ENCODE results near the gene USP19. TPM values are rescaled to one million over a fixed set of nuclear protein-coding genes. Genes with fewer than 3 reads are reported as not detected.

The USP19 gene
- total RNA-seq, 1 experiment from 2014 or later, result 73.3 TPM

- Mint-ChIP-seq H3K27me3 (ENCODE audit: low read depth) (no peaks in the 10 kb centered on the region), H3K9me3 (no peaks in the 10 kb centered on the region), H3K36me3 (peaks cover 54% of the 10 kb centered on the region), H3K4me3 (no peak overlapping the region), H3K27ac (no peak overlapping the region), H3K4me1 (no peaks in the 10 kb centered on the region)
- ATAC-seq (no peak), DNase-seq (ENCODE audit: low spot score) (no peak)
- ChIA-PET CTCF (no interaction called here), POLR2A (no interaction called here)
- TF ChIP-seq SP1 (CRISPR knock-in tag; conservative IDR thresholded peaks at IDR 0.05) (no peak), PREB (CRISPR knock-in tag; IDR thresholded peaks at IDR 0.05; ENCODE audit: borderline replicate concordance) (no peak), NR3C1 (CRISPR knock-in tag; conservative IDR thresholded peaks at IDR 0.05; ENCODE audit: low read depth) (no peak), ATF1 (CRISPR knock-in tag; IDR thresholded peaks at IDR 0.05) (no peak), HMGXB4 (CRISPR knock-in tag; IDR thresholded peaks at IDR 0.05) (no peak), GTF2I (CRISPR knock-in tag; conservative IDR thresholded peaks at IDR 0.05) (no peak), CREM (CRISPR knock-in tag; IDR thresholded peaks at IDR 0.05) (no peak), ZNF232 (CRISPR knock-in tag; IDR thresholded peaks at IDR 0.05) (no peak)
- TF ChIP-seq, protein P1, sequence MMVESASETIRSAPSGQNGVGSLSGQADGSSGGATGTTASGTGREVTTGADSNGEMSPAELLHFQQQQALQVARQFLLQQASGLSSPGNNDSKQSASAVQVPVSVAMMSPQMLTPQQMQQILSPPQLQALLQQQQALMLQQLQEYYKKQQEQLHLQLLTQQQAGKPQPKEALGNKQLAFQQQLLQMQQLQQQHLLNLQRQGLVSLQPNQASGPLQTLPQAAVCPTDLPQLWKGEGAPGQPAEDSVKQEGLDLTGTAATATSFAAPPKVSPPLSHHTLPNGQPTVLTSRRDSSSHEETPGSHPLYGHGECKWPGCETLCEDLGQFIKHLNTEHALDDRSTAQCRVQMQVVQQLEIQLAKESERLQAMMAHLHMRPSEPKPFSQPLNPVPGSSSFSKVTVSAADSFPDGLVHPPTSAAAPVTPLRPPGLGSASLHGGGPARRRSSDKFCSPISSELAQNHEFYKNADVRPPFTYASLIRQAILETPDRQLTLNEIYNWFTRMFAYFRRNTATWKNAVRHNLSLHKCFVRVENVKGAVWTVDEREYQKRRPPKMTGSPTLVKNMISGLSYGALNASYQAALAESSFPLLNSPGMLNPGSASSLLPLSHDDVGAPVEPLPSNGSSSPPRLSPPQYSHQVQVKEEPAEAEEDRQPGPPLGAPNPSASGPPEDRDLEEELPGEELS (CRISPR knock-in tag; IDR thresholded peaks at IDR 0.05), result no peak
Observed at GRCh38 chr3:49076116-49076515, 44.5 kb downstream of the USP19 start.

Small RNAs within 50 kb of the gene (microRNA-seq; reads per million reads assigned to microRNA genes)
- not detected for gene MIR6890 (ENCODE audit: borderline number of aligned reads)

Other genes with a start within 250 kb of the USP19 start
- 3.9 to 6.3 TPM (median 4.9 TPM) in 3 replicates for gene SLC25A20, start 221.9 kb downstream of the USP19 start, total RNA-seq (2021)
- 86.2 to 134 TPM (median 95.1 TPM) in 3 replicates for gene ARIH2, start 202.0 kb downstream of the USP19 start, total RNA-seq (2021)
- 21.9 to 28.8 TPM (median 28.2 TPM) in 3 replicates for gene P4HTM, start 130.6 kb downstream of the USP19 start, total RNA-seq (2021)
- 204 to 213 TPM (median 209 TPM) in 3 replicates for gene WDR6, start 113.4 kb downstream of the USP19 start, total RNA-seq (2021)
- 38.8 to 41.4 TPM (median 39.6 TPM) in 3 replicates for gene DALRD3, start 102.2 kb downstream of the USP19 start, total RNA-seq (2021)
- gene NDUFAF3, start 98.7 kb downstream of the USP19 start, total RNA-seq (2021), result 36.8 to 50.3 TPM (median 49.6 TPM) in 3 replicates
- 449 to 472 TPM (median 452 TPM) in 3 replicates for gene IMPDH2, start 91.4 kb downstream of the USP19 start, total RNA-seq (2021)
- 110 to 123 TPM (median 120 TPM) in 3 replicates for gene QRICH1, start 26.8 kb downstream of the USP19 start, total RNA-seq (2021)
- 405 to 471 TPM (median 433 TPM) in 3 replicates for gene QARS1, start 16.1 kb downstream of the USP19 start, total RNA-seq (2021)
- gene LAMB2, start 12.2 kb upstream of the USP19 start, total RNA-seq (2021), result 118 to 134 TPM (median 130 TPM) in 3 replicates
- gene CCDC71, start 45.5 kb upstream of the USP19 start, total RNA-seq (2021), result 29.8 to 32.0 TPM (median 29.8 TPM) in 3 replicates
- gene KLHDC8B, start 50.8 kb upstream of the USP19 start, total RNA-seq (2021), result 13.5 to 21.5 TPM (median 16.1 TPM) in 3 replicates
- gene C3orf62, start 156.4 kb upstream of the USP19 start, total RNA-seq (2021), result 2.1 to 2.5 TPM (median 2.4 TPM) in 3 replicates
- gene USP4, start 219.2 kb upstream of the USP19 start, total RNA-seq (2021), result 29.1 to 38.5 TPM (median 36.6 TPM) in 3 replicates
- gene GPX1, start 237.5 kb upstream of the USP19 start, total RNA-seq (2021), result 305 to 323 TPM (median 321 TPM) in 3 replicates